HCT116 (cell line): Measurements from ENCODE around the gene MIDN.

Source experiments
- CBX3 ChIP-seq: IDR thresholded peaks from 2 replicates; pipeline ENCODE4 v1.6.1; 2012; ENCODE audit warnings: low read depth
- CEBPB ChIP-seq: IDR thresholded peaks from 2 replicates; pipeline ENCODE4 v1.6.1; 2012; ENCODE audit warnings: low read depth
- EZH2 ChIP-seq: fragments of 200-600 bp; sonication (generic); IDR thresholded peaks from 2 replicates; pipeline ENCODE4 v1.6.1; 2017; ENCODE audit warnings: antibody characterized with exemption, mixed run types
- EZH2phosphoT487 ChIP-seq: fragments of 200-600 bp; IDR thresholded peaks from 2 replicates; pipeline ENCODE4 v1.6.1; 2018; ENCODE audit warnings: antibody characterized with exemption, borderline replicate concordance
- POLR2A ChIP-seq: IDR thresholded peaks from 2 replicates; pipeline ENCODE4 v1.7.0; 2011; ENCODE audit warnings: borderline replicate concordance; ENCODE audit not compliant: insufficient read depth, insufficient read length; ENCODE audit errors: extremely low read depth
- POLR2AphosphoS5 ChIP-seq: IDR thresholded peaks from 2 replicates; pipeline ENCODE4 v1.6.1; 2011; ENCODE audit warnings: mild to moderate bottlenecking, low read depth, low read length, moderate library complexity
- SRF ChIP-seq: IDR thresholded peaks from 2 replicates; pipeline ENCODE4 v1.6.1; 2012; ENCODE audit warnings: low read depth
- TCF7L2 ChIP-seq: IDR thresholded peaks from 2 replicates; pipeline ENCODE4 v1.7.0; 2011; ENCODE audit warnings: borderline replicate concordance, inconsistent platforms; ENCODE audit not compliant: insufficient read depth, insufficient read length; ENCODE audit errors: extremely low read depth
- TF ChIP-seq, protein P1 (sequence below), 3 experiments: fragments of 200-600 bp in 1 of 3; sonication (generic) in 1 of 3; IDR thresholded peaks in 2 of 3; conservative IDR thresholded peaks in 1 of 3; 2 replicates each; pipeline ENCODE4 v1.5.1; 2012 to 2017; ENCODE audit warnings: low read depth in 2 of 3, low read length in 2 of 3, antibody characterized with exemption in 1 of 3, borderline replicate concordance in 1 of 3, control low read depth in 1 of 3, mild to moderate bottlenecking in 1 of 3, mixed read lengths in 1 of 3, mixed run types in 1 of 3, moderate library complexity in 1 of 3; ENCODE audit not compliant: insufficient read depth in 1 of 3
- TF ChIP-seq, protein P2 (sequence below): IDR thresholded peaks from 2 replicates; pipeline ENCODE4 v1.6.1; 2012

DNA sequence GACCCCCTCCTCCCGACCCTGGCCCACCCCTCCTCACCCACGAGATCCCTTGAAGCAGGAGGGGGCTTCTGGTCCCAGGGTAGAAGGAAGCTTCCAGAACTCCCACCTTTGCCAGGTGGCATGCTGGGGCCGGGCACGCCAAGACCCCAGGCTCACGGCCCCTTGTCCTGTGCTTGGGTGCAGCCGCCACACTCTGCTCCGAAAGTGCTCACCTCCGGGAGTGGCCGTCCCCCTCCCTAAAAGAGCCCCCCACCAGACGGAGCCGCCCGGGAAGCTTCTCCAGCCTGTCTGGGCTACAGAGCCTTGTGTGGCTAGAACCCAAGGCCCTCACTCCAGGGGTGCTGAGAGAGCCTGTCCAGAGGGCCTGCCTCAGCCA lies 35.5 kb downstream of the MIDN start:
- TF ChIP-seq, protein P1, sequence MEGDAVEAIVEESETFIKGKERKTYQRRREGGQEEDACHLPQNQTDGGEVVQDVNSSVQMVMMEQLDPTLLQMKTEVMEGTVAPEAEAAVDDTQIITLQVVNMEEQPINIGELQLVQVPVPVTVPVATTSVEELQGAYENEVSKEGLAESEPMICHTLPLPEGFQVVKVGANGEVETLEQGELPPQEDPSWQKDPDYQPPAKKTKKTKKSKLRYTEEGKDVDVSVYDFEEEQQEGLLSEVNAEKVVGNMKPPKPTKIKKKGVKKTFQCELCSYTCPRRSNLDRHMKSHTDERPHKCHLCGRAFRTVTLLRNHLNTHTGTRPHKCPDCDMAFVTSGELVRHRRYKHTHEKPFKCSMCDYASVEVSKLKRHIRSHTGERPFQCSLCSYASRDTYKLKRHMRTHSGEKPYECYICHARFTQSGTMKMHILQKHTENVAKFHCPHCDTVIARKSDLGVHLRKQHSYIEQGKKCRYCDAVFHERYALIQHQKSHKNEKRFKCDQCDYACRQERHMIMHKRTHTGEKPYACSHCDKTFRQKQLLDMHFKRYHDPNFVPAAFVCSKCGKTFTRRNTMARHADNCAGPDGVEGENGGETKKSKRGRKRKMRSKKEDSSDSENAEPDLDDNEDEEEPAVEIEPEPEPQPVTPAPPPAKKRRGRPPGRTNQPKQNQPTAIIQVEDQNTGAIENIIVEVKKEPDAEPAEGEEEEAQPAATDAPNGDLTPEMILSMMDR (IDR thresholded peaks at IDR 0.05 in 2 of 3, conservative IDR thresholded peaks at IDR 0.05 in 1 of 3; ENCODE audit: borderline replicate concordance in 1 of 3, insufficient read depth in 1 of 3, low read depth in 2 of 3, low read length in 2 of 3), result no peak
- TF ChIP-seq CBX3, result no peak
- TF ChIP-seq POLR2A, result no peak
- TF ChIP-seq, protein P2, sequence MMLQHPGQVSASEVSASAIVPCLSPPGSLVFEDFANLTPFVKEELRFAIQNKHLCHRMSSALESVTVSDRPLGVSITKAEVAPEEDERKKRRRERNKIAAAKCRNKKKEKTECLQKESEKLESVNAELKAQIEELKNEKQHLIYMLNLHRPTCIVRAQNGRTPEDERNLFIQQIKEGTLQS, result no peak
- no peak for TF ChIP-seq TCF7L2
- no peak for TF ChIP-seq EZH2
- TF ChIP-seq POLR2AphosphoS5, result no peak
- no peak for TF ChIP-seq EZH2phosphoT487
- no peak for TF ChIP-seq CEBPB
- TF ChIP-seq SRF, result no peak
